ENCODE results near the gene CDKN1A.

DNA sequence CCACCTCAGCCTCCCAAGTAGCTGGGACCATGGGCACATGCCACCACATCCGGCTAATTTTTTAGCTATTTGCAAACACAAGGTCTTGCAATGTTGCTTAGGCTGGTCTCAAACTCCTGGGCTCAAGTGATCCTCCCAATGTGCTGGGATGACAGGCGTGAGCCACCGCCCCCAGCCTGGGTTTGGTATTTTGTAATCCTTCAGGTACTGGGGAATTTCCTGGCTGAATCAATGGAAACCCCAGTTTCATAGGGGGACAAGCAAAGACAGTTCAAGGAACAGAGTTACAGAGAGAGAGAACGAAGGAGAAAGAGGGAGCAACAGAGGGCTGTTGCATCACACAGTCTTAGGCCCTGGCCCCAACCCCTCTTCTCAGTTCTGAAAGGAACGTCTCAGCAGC lies 54.8 kb downstream of the CDKN1A start:
- TF ChIP-seq POLR2AphosphoS2 (IDR thresholded peaks at IDR 0.05; ENCODE audit: low read depth, low read length) (no peak), NFIC (IDR thresholded peaks at IDR 0.05; ENCODE audit: low read depth, low read length) (no peak), HCFC1 (IDR thresholded peaks at IDR 0.05; ENCODE audit: low read length) (no peak), YY1 (IDR thresholded peaks at IDR 0.05; ENCODE audit: low read depth, low read length) (no peak), SPI1 (IDR thresholded peaks at IDR 0.05; ENCODE audit: borderline replicate concordance, insufficient read depth, low read depth, low read length) (no peak), NBN (IDR thresholded peaks at IDR 0.05) (no peak)
- TF ChIP-seq, protein P1, sequence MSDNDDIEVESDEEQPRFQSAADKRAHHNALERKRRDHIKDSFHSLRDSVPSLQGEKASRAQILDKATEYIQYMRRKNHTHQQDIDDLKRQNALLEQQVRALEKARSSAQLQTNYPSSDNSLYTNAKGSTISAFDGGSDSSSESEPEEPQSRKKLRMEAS (IDR thresholded peaks at IDR 0.05; ENCODE audit: low read depth, low read length), result no peak
- TF ChIP-seq, protein P2, sequence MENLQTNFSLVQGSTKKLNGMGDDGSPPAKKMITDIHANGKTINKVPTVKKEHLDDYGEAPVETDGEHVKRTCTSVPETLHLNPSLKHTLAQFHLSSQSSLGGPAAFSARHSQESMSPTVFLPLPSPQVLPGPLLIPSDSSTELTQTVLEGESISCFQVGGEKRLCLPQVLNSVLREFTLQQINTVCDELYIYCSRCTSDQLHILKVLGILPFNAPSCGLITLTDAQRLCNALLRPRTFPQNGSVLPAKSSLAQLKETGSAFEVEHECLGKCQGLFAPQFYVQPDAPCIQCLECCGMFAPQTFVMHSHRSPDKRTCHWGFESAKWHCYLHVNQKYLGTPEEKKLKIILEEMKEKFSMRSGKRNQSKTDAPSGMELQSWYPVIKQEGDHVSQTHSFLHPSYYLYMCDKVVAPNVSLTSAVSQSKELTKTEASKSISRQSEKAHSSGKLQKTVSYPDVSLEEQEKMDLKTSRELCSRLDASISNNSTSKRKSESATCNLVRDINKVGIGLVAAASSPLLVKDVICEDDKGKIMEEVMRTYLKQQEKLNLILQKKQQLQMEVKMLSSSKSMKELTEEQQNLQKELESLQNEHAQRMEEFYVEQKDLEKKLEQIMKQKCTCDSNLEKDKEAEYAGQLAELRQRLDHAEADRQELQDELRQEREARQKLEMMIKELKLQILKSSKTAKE (IDR thresholded peaks at IDR 0.05; ENCODE audit: low read depth, poor library complexity, severe bottlenecking), result no peak
- TF ChIP-seq, protein P3, sequence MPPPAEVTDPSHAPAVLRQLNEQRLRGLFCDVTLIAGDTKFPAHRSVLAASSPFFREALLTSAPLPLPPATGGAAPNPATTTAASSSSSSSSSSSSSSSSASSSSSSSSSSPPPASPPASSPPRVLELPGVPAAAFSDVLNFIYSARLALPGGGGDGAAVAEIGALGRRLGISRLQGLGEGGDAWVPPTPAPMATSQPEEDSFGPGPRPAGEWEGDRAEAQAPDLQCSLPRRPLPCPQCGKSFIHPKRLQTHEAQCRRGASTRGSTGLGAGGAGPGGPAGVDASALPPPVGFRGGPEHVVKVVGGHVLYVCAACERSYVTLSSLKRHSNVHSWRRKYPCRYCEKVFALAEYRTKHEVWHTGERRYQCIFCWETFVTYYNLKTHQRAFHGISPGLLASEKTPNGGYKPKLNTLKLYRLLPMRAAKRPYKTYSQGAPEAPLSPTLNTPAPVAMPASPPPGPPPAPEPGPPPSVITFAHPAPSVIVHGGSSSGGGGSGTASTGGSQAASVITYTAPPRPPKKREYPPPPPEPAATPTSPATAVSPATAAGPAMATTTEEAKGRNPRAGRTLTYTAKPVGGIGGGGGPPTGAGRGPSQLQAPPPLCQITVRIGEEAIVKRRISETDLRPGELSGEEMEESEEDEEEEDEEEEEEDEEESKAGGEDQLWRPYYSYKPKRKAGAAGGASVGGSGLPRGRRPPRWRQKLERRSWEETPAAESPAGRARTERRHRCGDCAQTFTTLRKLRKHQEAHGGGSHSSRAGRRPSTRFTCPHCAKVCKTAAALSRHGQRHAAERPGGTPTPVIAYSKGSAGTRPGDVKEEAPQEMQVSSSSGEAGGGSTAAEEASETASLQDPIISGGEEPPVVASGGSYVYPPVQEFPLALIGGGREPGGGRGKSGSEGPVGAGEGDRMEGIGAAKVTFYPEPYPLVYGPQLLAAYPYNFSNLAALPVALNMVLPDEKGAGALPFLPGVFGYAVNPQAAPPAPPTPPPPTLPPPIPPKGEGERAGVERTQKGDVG (CRISPR knock-in tag; IDR thresholded peaks at IDR 0.05), result no peak
- TF ChIP-seq, protein P4, sequence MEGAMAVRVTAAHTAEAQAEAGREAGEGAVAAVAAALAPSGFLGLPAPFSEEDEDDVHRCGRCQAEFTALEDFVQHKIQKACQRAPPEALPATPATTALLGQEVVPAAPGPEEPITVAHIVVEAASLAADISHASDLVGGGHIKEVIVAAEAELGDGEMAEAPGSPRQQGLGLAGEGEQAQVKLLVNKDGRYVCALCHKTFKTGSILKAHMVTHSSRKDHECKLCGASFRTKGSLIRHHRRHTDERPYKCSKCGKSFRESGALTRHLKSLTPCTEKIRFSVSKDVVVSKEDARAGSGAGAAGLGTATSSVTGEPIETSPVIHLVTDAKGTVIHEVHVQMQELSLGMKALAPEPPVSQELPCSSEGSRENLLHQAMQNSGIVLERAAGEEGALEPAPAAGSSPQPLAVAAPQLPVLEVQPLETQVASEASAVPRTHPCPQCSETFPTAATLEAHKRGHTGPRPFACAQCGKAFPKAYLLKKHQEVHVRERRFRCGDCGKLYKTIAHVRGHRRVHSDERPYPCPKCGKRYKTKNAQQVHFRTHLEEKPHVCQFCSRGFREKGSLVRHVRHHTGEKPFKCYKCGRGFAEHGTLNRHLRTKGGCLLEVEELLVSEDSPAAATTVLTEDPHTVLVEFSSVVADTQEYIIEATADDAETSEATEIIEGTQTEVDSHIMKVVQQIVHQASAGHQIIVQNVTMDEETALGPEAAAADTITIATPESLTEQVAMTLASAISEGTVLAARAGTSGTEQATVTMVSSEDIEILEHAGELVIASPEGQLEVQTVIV (IDR thresholded peaks at IDR 0.05; ENCODE audit: borderline replicate concordance, partially characterized antibody), result no peak
